Fibroblast of mammary gland (primary cell): Measurements from ENCODE around the gene GRM4.
"Not testable (repeated sequence)": the region's sequence is repeated elsewhere in the genome, so short reads cannot be mapped to it uniquely, and the experiment has no call there.

Source experiments
- DNase-seq: peaks from one replicate; pipeline ENCODE4 v3.0.0-alpha.2; 2010; ENCODE audit warnings: low read depth
- H3K4me3 ChIP-seq: 2 replicates; pipeline ENCODE4 v1.5.1; 2011; ENCODE audit warnings: low read depth, mild to moderate bottlenecking, low read length, moderate library complexity; ENCODE audit not compliant: control insufficient read depth
- CTCF ChIP-seq: conservative IDR thresholded peaks from 2 replicates; pipeline ENCODE4 v1.5.1; 2011; ENCODE audit warnings: low read depth, low read length, inconsistent platforms; ENCODE audit not compliant: control insufficient read depth, insufficient read depth

Gene GRM4

GRCh38 chr6:34018026-34018425, 127.9 kb downstream of the GRM4 start:
- no peak for TF ChIP-seq CTCF
- H3K4me3 ChIP-seq: no peak overlapping the region
- no peak for DNase-seq

- no peak for TF ChIP-seq CTCF
- no peak for DNase-seq
- H3K4me3 ChIP-seq: no peak overlapping the region
Measured at GRCh38 chr6:34017106-34017805, 128.6 kb downstream of the GRM4 start.

GRCh38 chr6:34016573-34016972, 129.3 kb downstream of the GRM4 start:
- H3K4me3 ChIP-seq, DNase-seq: not testable (repeated sequence)

- TF ChIP-seq CTCF: no peak
- no peak for DNase-seq
- H3K4me3 ChIP-seq: no peak overlapping the region
Measured at GRCh38 chr6:34015586-34015985, 130.3 kb downstream of the GRM4 start.

GRCh38 chr6:34011264-34011663, 134.6 kb downstream of the GRM4 start:
- no peak overlapping the region for H3K4me3 ChIP-seq
- no peak for DNase-seq
- TF ChIP-seq CTCF: no peak

- no peak for DNase-seq
- TF ChIP-seq CTCF: no peak
Measured at GRCh38 chr6:34005901-34006531, 139.9 kb downstream of the GRM4 start.

GRCh38 chr6:34004706-34005105, 141.2 kb downstream of the GRM4 start:
- TF ChIP-seq CTCF: no peak
- no peak overlapping the region for H3K4me3 ChIP-seq

More at GRCh38 chr6:34005901-34006531, 139.9 kb downstream of the GRM4 start:
- no peak overlapping the region for H3K4me3 ChIP-seq

More at GRCh38 chr6:34004706-34005105, 141.2 kb downstream of the GRM4 start:
- DNase-seq: no peak
